HG03139 (cell line): Measurements from ENCODE around the gene ZNF710.

Experiments
- ATAC-seq: cut with Tn5 transposase; IDR thresholded peaks from one replicate; pipeline ENCODE4 v1.9.1; 2021; ENCODE audit not compliant: unreplicated experiment

ZNF710 gene

DNA sequence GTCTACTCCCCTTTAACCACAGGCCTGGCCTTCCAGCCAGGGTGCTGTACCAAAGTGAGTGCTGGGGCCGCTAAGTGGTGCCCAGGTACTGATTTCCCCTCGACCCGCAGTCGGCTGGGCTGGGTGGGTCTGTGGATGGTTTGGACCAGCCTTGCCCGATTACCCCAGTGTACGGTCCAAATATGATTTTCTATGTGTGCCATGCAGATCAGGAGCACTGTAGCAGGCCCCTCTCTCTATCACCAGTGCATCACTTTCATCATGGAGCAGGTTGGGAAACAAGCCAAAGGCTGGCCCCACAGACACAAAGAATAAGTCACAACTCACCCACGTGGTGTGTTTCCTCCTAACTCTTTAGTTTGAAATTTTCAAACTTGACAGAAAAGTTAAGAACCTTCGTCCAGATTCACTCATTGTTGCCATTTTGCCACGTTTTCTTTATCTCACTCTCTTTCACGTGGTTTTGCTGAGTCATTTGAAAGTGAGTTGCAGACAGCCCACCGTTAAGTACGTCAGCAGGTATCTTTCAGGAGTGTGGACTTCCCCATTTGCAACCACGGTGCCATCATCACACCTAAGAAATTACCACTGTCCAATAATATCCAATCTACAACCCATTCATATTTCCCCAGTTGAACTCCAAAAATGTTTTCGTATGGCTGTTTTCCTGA is 37.0 kb downstream of the ZNF710 start:
- ATAC-seq: no peak

DNA sequence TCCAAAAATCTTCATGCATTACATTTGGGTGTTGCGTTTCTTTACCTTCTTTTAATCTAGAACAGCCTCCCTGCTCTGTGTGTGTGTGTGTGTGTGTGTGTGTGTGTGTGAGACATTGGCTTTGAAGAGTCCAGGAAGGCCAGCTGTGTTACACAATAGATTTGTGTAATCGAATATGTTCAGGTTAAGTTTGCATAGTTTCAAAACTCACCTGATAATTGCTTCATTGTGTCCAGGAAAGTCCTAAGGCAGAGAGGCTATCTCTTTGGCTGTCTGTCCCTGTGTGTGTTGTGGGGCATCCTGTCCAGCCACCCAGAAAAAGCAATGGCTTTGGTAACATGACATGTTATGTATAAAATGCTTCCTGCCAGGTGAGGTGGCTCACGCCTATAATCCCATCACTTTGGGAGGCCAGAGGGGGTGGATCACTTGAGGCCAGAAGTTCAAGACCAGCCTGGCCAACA is 37.5 kb downstream of the ZNF710 start:
- ATAC-seq: no peak

DNA sequence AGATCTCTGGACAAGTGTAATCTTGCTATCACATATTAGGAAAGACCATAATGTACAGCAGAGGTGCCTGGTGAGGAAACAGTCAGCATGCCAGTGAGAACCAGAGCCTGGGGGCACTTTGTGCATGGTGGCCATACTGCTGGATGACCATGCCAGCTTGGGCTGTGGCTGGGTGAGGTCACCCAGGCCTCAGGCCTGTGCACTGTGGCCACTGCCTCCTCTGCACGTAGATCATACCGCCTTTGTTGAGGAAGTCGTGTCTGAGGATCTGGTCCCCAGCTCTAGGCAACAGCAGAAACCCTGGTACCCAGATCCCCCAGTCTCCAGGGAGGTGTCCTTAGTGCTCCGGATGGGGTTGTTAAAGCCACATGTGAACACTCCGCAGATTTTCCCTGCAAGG is 38.9 kb downstream of the ZNF710 start:
- ATAC-seq: no peak

- ATAC-seq: no peak
Measured at GRCh38 chr15:90040618-90041017, 39.5 kb downstream of the ZNF710 start.

- no peak for ATAC-seq
Measured at GRCh38 chr15:90042356-90042755, 41.2 kb downstream of the ZNF710 start.

DNA sequence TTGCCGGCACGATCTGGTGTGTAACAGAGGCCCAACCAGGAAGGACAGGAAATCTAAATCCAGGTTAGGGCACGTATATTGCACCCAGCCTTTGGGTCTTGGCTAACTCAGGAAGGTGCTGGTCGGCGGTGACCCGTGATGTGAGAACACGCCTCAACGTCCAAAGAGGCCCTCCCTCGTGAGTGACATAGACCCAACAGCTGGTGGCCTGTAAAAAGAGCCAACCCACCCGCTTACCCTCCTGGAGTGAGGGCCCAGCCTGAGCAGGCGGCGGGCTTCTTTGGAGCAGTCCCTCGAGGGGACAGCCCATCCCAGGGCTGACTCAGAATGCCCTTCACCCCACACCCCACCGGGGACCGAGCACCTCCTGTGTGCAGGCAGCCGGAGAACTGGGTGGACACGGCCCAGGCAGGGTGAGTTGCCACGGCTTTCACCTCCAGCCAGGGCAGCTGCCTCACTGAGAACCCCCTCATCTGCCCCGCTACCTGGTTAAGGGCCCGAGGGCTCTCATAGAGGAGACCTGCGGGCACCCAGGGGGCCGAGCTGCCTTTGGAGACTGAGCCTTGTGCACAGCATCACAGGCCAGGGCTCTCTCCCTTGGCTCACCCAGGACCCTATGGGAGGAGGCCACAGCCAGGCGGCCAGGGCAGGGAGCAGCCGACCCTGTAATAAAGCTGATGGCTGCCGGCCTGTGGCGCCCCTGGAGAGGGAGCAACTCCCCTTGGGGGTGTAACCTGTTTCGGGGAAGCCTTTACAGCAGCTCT is 41.8 kb downstream of the ZNF710 start:
- no peak for ATAC-seq

DNA sequence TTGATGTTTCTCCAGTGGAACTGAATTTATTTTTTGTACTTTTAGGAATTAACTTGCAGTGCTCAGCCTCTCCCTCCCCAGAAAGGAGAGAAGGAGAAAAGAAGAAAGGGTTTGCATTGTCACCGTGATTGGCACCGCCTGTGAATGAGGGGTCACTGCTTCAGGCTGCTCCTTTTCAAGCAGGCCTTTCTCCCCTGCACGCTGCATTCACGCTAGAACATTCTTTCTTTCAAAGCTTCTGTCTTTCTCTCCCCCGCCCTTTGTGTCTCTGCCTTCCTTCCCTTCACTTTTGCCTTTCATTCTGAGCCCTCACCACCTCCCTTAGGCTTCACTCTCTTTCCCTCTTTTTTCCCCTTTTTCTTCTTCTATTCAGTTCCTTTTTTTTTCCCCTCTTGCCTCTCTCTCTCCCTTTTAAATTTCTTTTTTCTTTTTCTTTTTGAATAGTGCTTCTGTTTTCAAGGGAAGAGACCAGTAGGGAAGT is 42.4 kb downstream of the ZNF710 start:
- ATAC-seq: no peak

DNA sequence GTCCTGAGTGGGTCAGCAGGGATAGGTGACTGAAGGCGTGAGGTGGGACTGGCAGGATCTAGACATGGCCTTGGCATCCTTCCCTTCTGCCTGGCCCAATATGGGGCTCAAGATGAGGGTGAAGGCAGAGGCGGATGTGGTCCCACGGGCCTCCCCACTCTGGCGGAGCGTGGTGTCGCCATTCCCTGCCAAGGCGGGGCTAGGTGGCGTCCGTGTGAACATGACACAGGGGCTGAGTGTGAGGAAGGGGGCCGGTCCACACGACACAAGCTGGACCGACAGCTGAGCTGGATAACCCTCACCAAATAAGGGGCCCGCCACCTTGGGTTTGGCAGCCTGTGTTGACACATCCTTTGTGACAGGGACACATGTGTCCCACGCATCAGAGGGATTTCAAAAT is 43.1 kb downstream of the ZNF710 start:
- no peak for ATAC-seq

- ATAC-seq: no peak
Measured at GRCh38 chr15:90044916-90045371, 43.8 kb downstream of the ZNF710 start.

- ATAC-seq: no peak
Measured at GRCh38 chr15:90046289-90046688, 45.2 kb downstream of the ZNF710 start.

DNA sequence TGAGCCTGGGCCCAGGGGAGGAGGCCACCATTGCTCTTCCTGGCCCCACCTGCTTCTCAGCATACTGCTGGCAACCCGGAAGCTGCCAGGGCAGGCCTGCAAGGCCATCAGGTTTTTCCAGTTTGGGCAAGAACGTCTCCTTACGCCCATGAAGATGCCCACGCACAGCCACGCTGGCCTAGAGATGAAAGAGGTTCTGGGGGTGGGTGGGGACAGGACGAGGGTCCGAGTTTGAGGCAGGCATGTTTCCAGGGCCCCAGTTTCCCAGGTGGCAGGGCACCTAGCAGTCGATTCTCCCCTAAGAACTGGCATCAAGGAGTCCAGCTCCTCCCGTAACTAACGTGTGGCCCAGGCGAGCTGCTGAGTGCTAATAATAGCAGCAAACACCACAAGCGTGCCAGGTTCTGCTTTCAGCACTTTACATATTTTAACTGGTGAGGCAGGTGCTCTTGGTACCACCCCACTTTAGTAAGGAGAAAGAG is 45.8 kb downstream of the ZNF710 start:
- no peak for ATAC-seq

GRCh38 chr15:90047956-90048575 is 46.9 kb downstream of the ZNF710 start:
- ATAC-seq: no peak

GRCh38 chr15:90049030-90049429 is 47.9 kb downstream of the ZNF710 start:
- ATAC-seq: no peak

DNA sequence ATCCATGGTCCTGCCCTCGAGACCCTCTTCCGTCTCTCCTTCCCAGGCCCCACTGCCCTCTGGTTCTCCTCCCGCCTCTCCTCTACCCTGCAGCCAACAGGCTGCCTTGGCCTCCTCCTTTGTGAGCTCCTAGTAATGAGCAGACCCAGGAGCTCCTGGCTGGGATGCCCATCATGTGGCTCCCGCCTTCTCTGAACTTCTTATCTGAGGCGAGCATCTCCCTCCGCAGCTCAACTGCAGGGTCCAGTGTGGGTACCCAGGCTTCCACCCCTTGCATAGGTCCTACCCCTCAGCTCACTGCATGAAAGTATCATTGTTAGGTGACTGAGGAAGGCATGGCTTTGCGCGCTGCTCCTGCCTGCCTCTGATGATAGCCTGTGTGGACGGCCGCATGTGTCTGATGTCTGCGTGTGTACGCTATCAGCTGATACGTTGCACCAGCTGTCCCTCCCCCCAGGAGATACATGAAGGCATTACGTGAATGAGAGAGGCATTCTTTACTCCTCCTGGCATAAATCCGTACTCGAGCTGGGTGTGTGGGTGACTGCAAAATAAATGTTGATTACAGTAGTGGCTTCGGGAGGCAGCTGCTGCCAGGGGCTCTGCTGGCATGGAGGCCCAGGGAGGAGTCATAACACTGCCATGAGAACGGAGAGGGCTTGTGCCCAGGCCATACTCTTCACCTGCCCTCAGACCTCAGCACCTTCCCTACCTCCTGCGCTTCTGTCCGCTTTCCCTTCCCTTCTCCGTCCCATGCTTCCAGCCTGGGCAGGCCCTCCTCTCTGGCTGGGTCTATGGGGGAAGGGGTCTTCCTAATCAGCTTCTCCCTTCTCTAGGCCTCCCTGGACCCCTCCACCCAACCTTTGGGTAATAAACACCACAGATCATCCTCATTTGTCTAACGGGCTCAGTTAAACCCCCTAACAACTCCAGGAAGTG is 48.8 kb downstream of the ZNF710 start:
- ATAC-seq: no peak

DNA sequence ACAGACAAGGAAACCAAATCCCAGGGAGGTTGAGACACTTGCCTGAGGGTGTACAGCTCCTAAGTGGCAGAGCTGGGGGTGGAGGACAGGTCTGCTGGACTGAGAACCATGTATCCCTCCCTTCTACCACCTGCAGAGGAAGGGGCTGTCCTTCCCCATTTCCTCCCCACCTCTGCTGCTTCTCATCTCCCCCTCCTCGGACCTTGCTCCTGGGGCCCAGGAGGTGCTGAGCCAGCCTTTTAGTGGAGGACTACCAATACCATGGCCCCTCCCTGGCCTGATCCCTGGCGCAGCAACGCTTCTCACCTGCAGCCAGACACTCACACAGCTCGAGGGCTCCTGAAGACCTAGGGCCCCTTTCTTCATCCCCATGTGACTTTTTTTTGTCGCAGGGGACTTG is 50.8 kb downstream of the ZNF710 start:
- no peak for ATAC-seq

DNA sequence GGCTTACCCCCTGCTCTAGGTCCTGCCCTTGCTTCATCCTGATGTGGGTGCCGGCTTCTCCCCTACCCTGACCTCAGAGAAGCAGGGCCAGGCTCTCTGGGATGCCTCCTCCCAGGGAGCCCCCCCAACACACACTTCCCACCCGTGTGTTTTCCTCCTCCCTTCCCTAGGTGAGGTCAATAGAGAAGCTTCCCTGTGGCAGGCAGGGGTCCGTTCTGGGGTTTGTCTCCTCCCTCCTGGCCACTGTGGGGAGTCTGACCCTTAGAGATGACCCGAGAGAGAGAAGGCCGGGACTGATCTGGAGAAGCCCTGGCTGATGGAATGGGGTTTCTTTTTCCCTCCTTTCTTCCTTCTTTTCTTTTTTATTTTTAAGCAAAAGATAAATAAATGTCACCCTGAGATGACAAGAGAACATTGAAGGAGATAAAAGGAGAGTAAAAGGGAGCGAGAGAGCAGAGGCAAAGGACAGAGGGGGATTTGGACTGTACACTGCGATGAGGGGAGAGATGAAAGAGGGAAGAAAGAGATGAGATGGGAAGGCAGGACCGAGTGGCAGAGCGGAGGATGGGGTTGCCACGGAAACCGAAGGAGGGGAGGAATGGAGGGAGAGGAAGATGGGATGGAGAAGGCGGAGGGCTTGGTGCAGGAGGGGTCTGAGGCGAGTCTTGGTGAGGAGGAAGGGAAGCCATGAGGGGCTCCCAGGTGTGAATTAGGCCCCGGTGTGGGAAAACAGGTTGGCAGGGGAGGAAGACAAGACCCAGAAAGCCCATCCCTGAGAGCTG is 52.8 kb downstream of the ZNF710 start:
- no peak for ATAC-seq

GRCh38 chr15:90054618-90055097 is 53.5 kb downstream of the ZNF710 start:
- ATAC-seq: no peak

- no peak for ATAC-seq
Measured at GRCh38 chr15:90055182-90055581, 54.1 kb downstream of the ZNF710 start.

DNA sequence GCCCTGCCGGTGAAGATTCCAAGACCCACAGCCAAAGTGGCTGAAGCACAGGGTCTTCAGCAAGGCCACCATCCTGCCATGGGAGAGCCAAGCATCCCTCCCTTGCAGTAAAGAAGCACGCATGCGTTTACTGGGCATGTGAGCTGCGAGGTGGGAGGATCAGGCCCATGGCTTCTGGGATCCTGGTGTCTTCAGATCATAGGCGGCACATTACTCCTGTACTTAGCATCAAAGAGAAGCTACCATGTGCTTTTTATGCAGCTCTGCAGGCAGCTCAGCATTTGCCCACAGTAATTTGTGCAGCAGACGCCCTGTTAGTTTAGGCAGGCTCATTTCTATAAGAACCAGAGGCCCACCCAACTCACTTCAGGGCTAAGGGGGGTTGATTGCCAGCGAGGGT is 55.4 kb downstream of the ZNF710 start:
- ATAC-seq: no peak

- no peak for ATAC-seq
Measured at GRCh38 chr15:90058308-90058707, 57.2 kb downstream of the ZNF710 start.
